ENCODE results near the gene TXNDC5. TPM values are rescaled to one million over a fixed set of nuclear protein-coding genes. Genes with fewer than 3 reads are reported as not detected.
A peak's percentile ranks its signal among the peaks of the same experiment; 100 is the strongest.

Gene TXNDC5
- total RNA-seq, 2 donors from 2014 or later = 40.3 to 42.0 TPM

GRCh38 chr6:7922596-7922995, 12.0 kb upstream of the TXNDC5 start:
- peaks cover 8 to 14% of the 10 kb centered on the region in 2 donors for H3K36me3 Mint-ChIP-seq (ENCODE audit: insufficient read depth in 2 of 2)
- no peak overlapping the region for H3K4me3 Mint-ChIP-seq
- ATAC-seq (replicated peaks in 1 of 2) (no peak), DNase-seq (no peak)
- peaks cover 5 to 6% of the 10 kb centered on the region in 2 donors for H3K9me3 Mint-ChIP-seq
- H3K4me1 Mint-ChIP-seq (ENCODE audit: low read depth) = no peaks in the 10 kb centered on the region
- H3K27me3 Mint-ChIP-seq (ENCODE audit: low read depth) = peaks cover 34% of the 10 kb centered on the region
- H3K27ac Mint-ChIP-seq = no peak overlapping the region

- peaks cover 7 to 14% of the 10 kb centered on the region in 2 donors for H3K36me3 Mint-ChIP-seq (ENCODE audit: insufficient read depth in 2 of 2)
- no peak for ATAC-seq (replicated peaks in 1 of 2)
Measured at GRCh38 chr6:7921632-7922092, 11.1 kb upstream of the TXNDC5 start.

GRCh38 chr6:7921046-7921445, 10.5 kb upstream of the TXNDC5 start:
- H3K4me1 Mint-ChIP-seq (ENCODE audit: low read depth) = no peaks in the 10 kb centered on the region
- no peak for ATAC-seq (replicated peaks in 1 of 2)
- H3K27ac Mint-ChIP-seq = no peak overlapping the region
- H3K27me3 Mint-ChIP-seq (ENCODE audit: low read depth) = peaks cover 33% of the 10 kb centered on the region
- H3K9me3 Mint-ChIP-seq = peaks cover 5 to 6% of the 10 kb centered on the region in 2 donors
- DNase-seq = no peak
- H3K36me3 Mint-ChIP-seq (ENCODE audit: insufficient read depth in 2 of 2) = peaks cover 7 to 14% of the 10 kb centered on the region in 2 donors
- no peak overlapping the region for H3K4me3 Mint-ChIP-seq

More at GRCh38 chr6:7921632-7922092, 11.1 kb upstream of the TXNDC5 start:
- no peak for DNase-seq
- peaks cover 33% of the 10 kb centered on the region for H3K27me3 Mint-ChIP-seq (ENCODE audit: low read depth)
- no peak overlapping the region for H3K27ac Mint-ChIP-seq
- no peaks in the 10 kb centered on the region for H3K4me1 Mint-ChIP-seq (ENCODE audit: low read depth)
- no peak overlapping the region for H3K4me3 Mint-ChIP-seq
- peaks cover 5 to 6% of the 10 kb centered on the region in 2 donors for H3K9me3 Mint-ChIP-seq

GRCh38 chr6:7920425-7920824, 9.8 kb upstream of the TXNDC5 start:
- Mint-ChIP-seq H3K27ac (no peak overlapping the region), H3K4me1 (ENCODE audit: low read depth) (no peaks in the 10 kb centered on the region), H3K4me3 (no peak overlapping the region), H3K9me3 (peaks cover 4% of the 10 kb centered on the region in 2 donors), H3K36me3 (ENCODE audit: insufficient read depth in 2 of 2) (peaks cover 7 to 12% of the 10 kb centered on the region in 2 donors), H3K27me3 (ENCODE audit: low read depth) (peaks cover 30% of the 10 kb centered on the region)
- peak in 1 of 2 donors; percentile 9 for DNase-seq
- peak; percentile 60 to 68 for ATAC-seq (replicated peaks in 1 of 2)

GRCh38 chr6:7919871-7920270, 9.3 kb upstream of the TXNDC5 start:
- H3K4me3 Mint-ChIP-seq = no peak overlapping the region
- peaks cover 2% of the 10 kb centered on the region in 2 donors for H3K9me3 Mint-ChIP-seq
- H3K4me1 Mint-ChIP-seq (ENCODE audit: low read depth) = no peaks in the 10 kb centered on the region
- ATAC-seq (replicated peaks in 1 of 2) (peak; percentile 51 to 80), DNase-seq (peak; percentile 19 to 47)
- peaks cover 4 to 6% of the 10 kb centered on the region in 2 donors for H3K36me3 Mint-ChIP-seq (ENCODE audit: insufficient read depth in 2 of 2)
- H3K27me3 Mint-ChIP-seq (ENCODE audit: low read depth) = peaks cover 24% of the 10 kb centered on the region
- H3K27ac Mint-ChIP-seq = no peak overlapping the region

GRCh38 chr6:7918403-7918802, 7.8 kb upstream of the TXNDC5 start:
- H3K27ac Mint-ChIP-seq = no peak overlapping the region
- H3K27me3 Mint-ChIP-seq (ENCODE audit: low read depth) = peaks cover 10% of the 10 kb centered on the region
- DNase-seq (no peak), ATAC-seq (replicated peaks in 1 of 2) (no peak)
- no peaks in the 10 kb centered on the region for H3K9me3 Mint-ChIP-seq
- no peaks in the 10 kb centered on the region for H3K36me3 Mint-ChIP-seq (ENCODE audit: insufficient read depth in 2 of 2)
- no peak overlapping the region for H3K4me3 Mint-ChIP-seq
- no peaks in the 10 kb centered on the region for H3K4me1 Mint-ChIP-seq (ENCODE audit: low read depth)

- DNase-seq (no peak), ATAC-seq (replicated peaks in 1 of 2) (no peak)
- H3K4me1 Mint-ChIP-seq (ENCODE audit: low read depth) = no peaks in the 10 kb centered on the region
- no peaks in the 10 kb centered on the region for H3K36me3 Mint-ChIP-seq (ENCODE audit: insufficient read depth in 2 of 2)
- no peak overlapping the region for H3K27ac Mint-ChIP-seq
- no peak overlapping the region for H3K4me3 Mint-ChIP-seq
- H3K27me3 Mint-ChIP-seq (ENCODE audit: low read depth) = peaks cover 9% of the 10 kb centered on the region
- no peaks in the 10 kb centered on the region for H3K9me3 Mint-ChIP-seq
Measured at GRCh38 chr6:7917729-7918128, 7.1 kb upstream of the TXNDC5 start.

GRCh38 chr6:7916959-7917358, 6.4 kb upstream of the TXNDC5 start:
- Mint-ChIP-seq H3K4me3 (no peak overlapping the region), H3K27ac (no peak overlapping the region), H3K4me1 (ENCODE audit: low read depth) (no peaks in the 10 kb centered on the region), H3K27me3 (ENCODE audit: low read depth) (peaks cover 9% of the 10 kb centered on the region), H3K9me3 (no peaks in the 10 kb centered on the region), H3K36me3 (ENCODE audit: insufficient read depth in 2 of 2) (no peaks in the 10 kb centered on the region)
- DNase-seq (no peak), ATAC-seq (replicated peaks in 1 of 2) (no peak)

GRCh38 chr6:7914991-7915789, 4.6 kb upstream of the TXNDC5 start:
- DNase-seq (no peak), ATAC-seq (replicated peaks in 1 of 2) (no peak)
- Mint-ChIP-seq H3K36me3 (ENCODE audit: insufficient read depth in 2 of 2) (no peaks in the 10 kb centered on the region), H3K4me3 (no peak overlapping the region), H3K27ac (no peak overlapping the region), H3K9me3 (no peaks in the 10 kb centered on the region), H3K4me1 (ENCODE audit: low read depth) (no peaks in the 10 kb centered on the region), H3K27me3 (ENCODE audit: low read depth) (peaks cover 9% of the 10 kb centered on the region)

GRCh38 chr6:7914311-7914710, 3.7 kb upstream of the TXNDC5 start:
- ATAC-seq (replicated peaks in 1 of 2) = no peak
- Mint-ChIP-seq H3K9me3 (no peaks in the 10 kb centered on the region), H3K27me3 (ENCODE audit: low read depth) (peaks cover 9% of the 10 kb centered on the region), H3K36me3 (ENCODE audit: insufficient read depth in 2 of 2) (no peaks in the 10 kb centered on the region), H3K4me3 (no peak overlapping the region), H3K27ac (no peak overlapping the region), H3K4me1 (ENCODE audit: low read depth) (peaks cover 4% of the 10 kb centered on the region)
- DNase-seq = no peak

GRCh38 chr6:7912736-7913517, 2.3 kb upstream of the TXNDC5 start:
- H3K36me3 Mint-ChIP-seq (ENCODE audit: insufficient read depth in 2 of 2) = no peaks in the 10 kb centered on the region
- no peaks in the 10 kb centered on the region for H3K9me3 Mint-ChIP-seq
- no peak overlapping the region for H3K4me3 Mint-ChIP-seq
- ATAC-seq (replicated peaks in 1 of 2) (no peak), DNase-seq (no peak)
- peaks cover 4% of the 10 kb centered on the region for H3K27me3 Mint-ChIP-seq (ENCODE audit: low read depth)
- peaks cover 14% of the 10 kb centered on the region for H3K4me1 Mint-ChIP-seq (ENCODE audit: low read depth)
- no peak overlapping the region for H3K27ac Mint-ChIP-seq

GRCh38 chr6:7912024-7912423, 1.4 kb upstream of the TXNDC5 start:
- DNase-seq (no peak), ATAC-seq (replicated peaks in 1 of 2) (no peak)
- Mint-ChIP-seq H3K9me3 (no peaks in the 10 kb centered on the region), H3K4me1 (ENCODE audit: low read depth) (peaks cover 20% of the 10 kb centered on the region), H3K4me3 (no peak overlapping the region), H3K27ac (no peak overlapping the region), H3K36me3 (ENCODE audit: insufficient read depth in 2 of 2) (no peaks in the 10 kb centered on the region), H3K27me3 (ENCODE audit: low read depth) (no peaks in the 10 kb centered on the region)

- ATAC-seq (replicated peaks in 1 of 2) (no peak), DNase-seq (no peak)
- Mint-ChIP-seq H3K27ac (no peak overlapping the region), H3K9me3 (no peaks in the 10 kb centered on the region), H3K27me3 (ENCODE audit: low read depth) (no peaks in the 10 kb centered on the region), H3K36me3 (ENCODE audit: insufficient read depth in 2 of 2) (no peaks in the 10 kb centered on the region), H3K4me3 (no peak overlapping the region), H3K4me1 (ENCODE audit: low read depth) (peaks cover 20% of the 10 kb centered on the region)
Measured at GRCh38 chr6:7911345-7911725, 747 bp upstream of the TXNDC5 start.
